ENCODE results near the gene NUP214. TPM values are rescaled to one million over a fixed set of nuclear protein-coding genes. Genes with fewer than 3 reads are reported as not detected.

The NUP214 gene
- polyA plus RNA-seq, 1 donor from 2014 or later: 15.0 TPM

GRCh38 chr9:131138676-131139075 lies 13.3 kb downstream of the NUP214 start:
- Histone ChIP-seq H3K9me2 (ENCODE audit: insufficient read depth, low read length) (no peaks in the 10 kb centered on the region), H3K4me2 (ENCODE audit: low read length) (no peak overlapping the region), H3K27ac (ENCODE audit: low read length) (no peak overlapping the region), H3K4me3 (ENCODE audit: low read length) (no peak overlapping the region), H4K20me1 (ENCODE audit: insufficient read depth) (no peaks in the 10 kb centered on the region), H3K79me2 (replicated peaks; ENCODE audit: insufficient read depth, low read length) (no peaks in the 10 kb centered on the region), H3K36me3 (ENCODE audit: insufficient read depth, low read length) (peaks cover 7% of the 10 kb centered on the region), H3K9ac (ENCODE audit: low read length) (no peak overlapping the region), H3K9me3 (ENCODE audit: low read length) (no peaks in the 10 kb centered on the region), H2AFZ (ENCODE audit: low read depth, low read length) (no peak overlapping the region), H3K27me3 (ENCODE audit: insufficient read depth, low read depth, low read length) (no peaks in the 10 kb centered on the region), H3F3A (ENCODE audit: insufficient read depth, low read length, poor library complexity, severe bottlenecking) (no peaks in the 10 kb centered on the region)
- TF ChIP-seq RAD21 (conservative IDR thresholded peaks at IDR 0.05) (no peak), REST (IDR thresholded peaks at IDR 0.05; ENCODE audit: borderline replicate concordance) (no peak), EP300 (conservative IDR thresholded peaks at IDR 0.05; ENCODE audit: poor library complexity, severe bottlenecking) (no peak), MXI1 (conservative IDR thresholded peaks at IDR 0.05; ENCODE audit: poor library complexity, severe bottlenecking) (no peak), SMC3 (conservative IDR thresholded peaks at IDR 0.05; ENCODE audit: poor library complexity) (no peak), EZH2 (IDR thresholded peaks at IDR 0.05; ENCODE audit: borderline replicate concordance, insufficient read depth, low read length, poor library complexity, severe bottlenecking) (no peak), POLR2AphosphoS5 (IDR thresholded peaks at IDR 0.05) (no peak), TAF1 (IDR thresholded peaks at IDR 0.05; ENCODE audit: low read depth) (no peak)
- TF ChIP-seq, protein P1, sequence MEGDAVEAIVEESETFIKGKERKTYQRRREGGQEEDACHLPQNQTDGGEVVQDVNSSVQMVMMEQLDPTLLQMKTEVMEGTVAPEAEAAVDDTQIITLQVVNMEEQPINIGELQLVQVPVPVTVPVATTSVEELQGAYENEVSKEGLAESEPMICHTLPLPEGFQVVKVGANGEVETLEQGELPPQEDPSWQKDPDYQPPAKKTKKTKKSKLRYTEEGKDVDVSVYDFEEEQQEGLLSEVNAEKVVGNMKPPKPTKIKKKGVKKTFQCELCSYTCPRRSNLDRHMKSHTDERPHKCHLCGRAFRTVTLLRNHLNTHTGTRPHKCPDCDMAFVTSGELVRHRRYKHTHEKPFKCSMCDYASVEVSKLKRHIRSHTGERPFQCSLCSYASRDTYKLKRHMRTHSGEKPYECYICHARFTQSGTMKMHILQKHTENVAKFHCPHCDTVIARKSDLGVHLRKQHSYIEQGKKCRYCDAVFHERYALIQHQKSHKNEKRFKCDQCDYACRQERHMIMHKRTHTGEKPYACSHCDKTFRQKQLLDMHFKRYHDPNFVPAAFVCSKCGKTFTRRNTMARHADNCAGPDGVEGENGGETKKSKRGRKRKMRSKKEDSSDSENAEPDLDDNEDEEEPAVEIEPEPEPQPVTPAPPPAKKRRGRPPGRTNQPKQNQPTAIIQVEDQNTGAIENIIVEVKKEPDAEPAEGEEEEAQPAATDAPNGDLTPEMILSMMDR (IDR thresholded peaks at IDR 0.05; ENCODE audit: poor library complexity, severe bottlenecking): no peak

GRCh38 chr9:131140112-131140511 lies 14.7 kb downstream of the NUP214 start:
- no peaks in the 10 kb centered on the region for H3K27me3 ChIP-seq (ENCODE audit: insufficient read depth, low read depth, low read length)
- TF ChIP-seq SMC3 (conservative IDR thresholded peaks at IDR 0.05; ENCODE audit: poor library complexity) (no peak), TAF1 (IDR thresholded peaks at IDR 0.05; ENCODE audit: low read depth) (no peak), RAD21 (conservative IDR thresholded peaks at IDR 0.05) (no peak), MXI1 (conservative IDR thresholded peaks at IDR 0.05; ENCODE audit: poor library complexity, severe bottlenecking) (no peak), REST (IDR thresholded peaks at IDR 0.05; ENCODE audit: borderline replicate concordance) (no peak)
- TF ChIP-seq, protein P1 (IDR thresholded peaks at IDR 0.05; ENCODE audit: poor library complexity, severe bottlenecking): no peak
- no peaks in the 10 kb centered on the region for H3K79me2 ChIP-seq (replicated peaks; ENCODE audit: insufficient read depth, low read length)
- H4K20me1 ChIP-seq (ENCODE audit: insufficient read depth): no peaks in the 10 kb centered on the region
- H3K9me2 ChIP-seq (ENCODE audit: insufficient read depth, low read length): no peaks in the 10 kb centered on the region
- no peak overlapping the region for H3K4me3 ChIP-seq (ENCODE audit: low read length)
- peaks cover 7% of the 10 kb centered on the region for H3K36me3 ChIP-seq (ENCODE audit: insufficient read depth, low read length)
- no peaks in the 10 kb centered on the region for H3K9me3 ChIP-seq (ENCODE audit: low read length)
- H3K9ac ChIP-seq (ENCODE audit: low read length): no peak overlapping the region
- H3K4me2 ChIP-seq (ENCODE audit: low read length): no peak overlapping the region
- no peaks in the 10 kb centered on the region for H3F3A ChIP-seq (ENCODE audit: insufficient read depth, low read length, poor library complexity, severe bottlenecking)
- H3K27ac ChIP-seq (ENCODE audit: low read length): no peak overlapping the region
- no peak overlapping the region for H2AFZ ChIP-seq (ENCODE audit: low read depth, low read length)
